NOMO-1 (cell line): Measurements from ENCODE around the gene RUFY3.
"Not testable (repeated sequence)": the region's sequence is repeated elsewhere in the genome, so short reads cannot be mapped to it uniquely, and the experiment has no call there.

Experiments
- DNase-seq, 2 experiments: peaks; one replicate each; lab custom pipeline; 2025; ENCODE audit not compliant: unreplicated experiment in 2 of 2; lab: John Stamatoyannopoulos, UW

The RUFY3 gene

DNA sequence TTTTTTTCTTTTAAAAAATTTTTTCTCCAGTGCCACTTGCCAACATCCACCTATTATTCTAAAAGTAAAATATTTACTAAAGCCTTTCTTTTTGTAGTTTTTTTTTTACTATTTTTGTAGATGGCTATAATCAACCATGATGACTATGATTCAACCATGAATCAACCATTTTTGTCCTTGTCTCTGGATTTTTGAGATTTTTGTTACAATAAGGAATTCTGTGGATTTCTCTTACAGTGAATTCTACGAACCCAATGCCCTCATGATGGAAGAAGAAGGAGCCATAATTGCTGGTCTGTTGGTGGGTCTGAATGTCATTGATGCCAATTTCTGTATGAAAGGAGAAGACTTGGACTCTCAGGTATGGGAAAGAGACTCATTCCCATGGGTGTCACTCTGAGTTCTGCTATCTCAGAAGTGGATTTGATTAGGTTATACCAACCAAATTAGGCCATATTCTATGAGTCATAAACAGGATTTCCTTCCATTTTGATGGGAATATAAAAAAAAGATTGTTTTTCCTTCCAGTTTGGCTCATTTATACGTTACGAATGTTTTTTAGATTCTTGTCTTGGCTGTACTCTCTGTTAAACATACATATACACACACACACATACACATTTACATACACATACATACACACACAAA, 46.7 kb downstream of the RUFY3 start:
- no peak for DNase-seq

DNA sequence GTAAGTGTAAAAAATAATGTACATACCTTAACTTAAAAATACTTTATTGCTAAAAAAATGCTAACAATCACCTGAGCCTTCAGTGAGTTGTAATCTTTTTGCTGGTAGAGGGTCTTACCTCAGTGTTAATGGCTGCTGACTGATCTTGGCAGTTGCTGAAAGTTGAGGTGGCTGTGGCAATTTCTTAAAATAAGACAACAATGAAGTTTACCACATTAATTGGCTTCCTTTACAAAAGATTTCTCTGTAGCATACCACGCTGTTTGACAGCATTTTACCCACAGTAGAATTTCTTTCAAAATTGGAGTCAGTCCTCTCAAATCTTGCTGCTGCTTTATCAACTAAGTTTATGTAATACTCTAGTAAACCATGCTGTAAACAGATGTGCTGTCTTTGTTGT, 47.6 kb downstream of the RUFY3 start:
- DNase-seq, result not testable (repeated sequence)

DNA sequence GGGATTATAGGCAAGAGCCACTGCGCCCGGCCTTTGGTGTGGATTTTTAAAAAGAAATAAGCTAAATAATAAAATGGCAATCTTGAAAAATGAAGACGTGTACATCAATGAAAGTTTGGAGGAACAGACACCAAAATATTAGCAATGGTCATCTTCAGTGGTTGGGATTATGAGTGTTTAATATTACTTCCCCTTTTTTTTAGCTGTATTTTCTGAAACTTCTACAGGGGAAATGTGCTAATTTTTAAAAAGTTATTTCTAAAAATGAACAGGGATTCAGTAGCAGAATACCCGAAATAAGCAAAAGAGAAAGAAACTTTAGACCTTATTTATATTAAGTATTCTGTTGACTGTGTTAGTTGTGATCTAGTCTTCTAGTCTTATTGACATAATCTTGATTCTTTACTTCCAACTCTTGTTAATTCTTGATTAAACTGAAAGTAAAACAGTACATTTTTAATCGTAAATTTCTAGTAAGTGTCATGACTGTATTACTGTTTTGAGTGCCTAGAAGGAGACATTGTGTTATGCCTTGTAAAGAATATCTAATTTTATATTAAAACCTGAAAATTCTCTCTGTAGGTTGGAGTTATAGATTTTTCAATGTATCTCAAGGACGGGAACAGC, 51.3 kb downstream of the RUFY3 start:
- DNase-seq, result peak in 1 of 2 experiments; percentile 61

DNA sequence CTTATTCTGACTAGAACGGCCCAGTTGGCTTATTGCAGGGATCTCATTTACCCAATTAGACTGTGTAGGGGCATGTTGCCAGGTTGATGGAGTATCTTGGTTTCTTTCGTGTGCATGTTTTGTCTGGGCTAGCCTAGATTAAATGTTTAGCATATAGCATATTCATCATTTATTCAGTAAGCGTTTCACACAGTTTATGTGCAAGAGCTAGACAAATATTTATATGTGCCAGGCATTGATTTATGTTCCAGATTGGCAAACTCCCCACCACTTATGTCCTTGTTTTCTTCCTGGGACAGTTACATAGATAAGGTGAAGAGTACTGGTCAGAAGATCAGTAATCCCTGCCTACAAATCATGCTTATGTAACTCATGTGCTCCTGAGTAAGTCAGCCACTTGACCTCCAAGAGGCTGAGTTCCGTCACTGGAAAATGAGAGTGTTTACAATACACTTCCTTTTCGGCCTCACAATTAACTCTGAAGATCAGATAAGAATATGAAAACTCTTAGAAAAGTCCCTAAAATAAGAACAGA, 57.2 kb downstream of the RUFY3 start:
- no peak for DNase-seq

DNA sequence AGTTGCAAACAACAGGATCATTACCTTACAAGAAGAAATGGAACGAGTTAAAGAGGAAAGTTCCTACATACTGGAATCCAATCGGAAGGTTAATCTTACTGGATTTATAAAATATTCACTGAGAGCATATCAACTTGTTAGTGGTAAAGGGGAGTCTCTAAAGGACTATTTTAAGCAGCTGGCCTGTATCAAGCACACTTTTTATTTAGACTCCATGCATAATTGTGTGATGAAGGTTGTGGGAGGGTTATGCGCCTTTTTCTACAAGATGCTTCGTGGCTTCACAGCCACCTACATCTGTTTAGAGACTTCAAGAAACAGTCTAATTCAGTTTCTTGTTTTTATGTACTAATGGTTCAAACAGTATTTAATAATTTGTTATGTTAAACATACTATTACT, 61.3 kb downstream of the RUFY3 start:
- DNase-seq, result no peak

DNA sequence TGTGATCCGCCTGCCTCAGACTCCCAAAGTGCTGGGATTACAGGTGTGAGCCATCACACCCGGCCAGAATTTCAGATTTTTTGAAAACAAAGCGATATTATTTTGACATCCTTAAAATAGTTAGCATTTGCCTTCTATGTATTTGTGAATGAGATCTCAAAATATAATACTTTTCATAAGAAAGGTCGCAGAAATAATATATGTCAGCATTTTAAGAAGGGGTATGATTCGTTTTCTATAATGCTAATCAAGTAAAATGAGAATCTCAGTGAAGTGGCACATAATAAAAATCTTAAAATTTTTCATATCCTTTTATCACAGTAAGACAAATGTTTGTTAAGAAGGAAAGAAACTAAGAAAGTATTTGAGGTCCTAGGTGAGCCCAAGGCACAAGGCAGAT, 65.7 kb downstream of the RUFY3 start:
- no peak for DNase-seq

DNA sequence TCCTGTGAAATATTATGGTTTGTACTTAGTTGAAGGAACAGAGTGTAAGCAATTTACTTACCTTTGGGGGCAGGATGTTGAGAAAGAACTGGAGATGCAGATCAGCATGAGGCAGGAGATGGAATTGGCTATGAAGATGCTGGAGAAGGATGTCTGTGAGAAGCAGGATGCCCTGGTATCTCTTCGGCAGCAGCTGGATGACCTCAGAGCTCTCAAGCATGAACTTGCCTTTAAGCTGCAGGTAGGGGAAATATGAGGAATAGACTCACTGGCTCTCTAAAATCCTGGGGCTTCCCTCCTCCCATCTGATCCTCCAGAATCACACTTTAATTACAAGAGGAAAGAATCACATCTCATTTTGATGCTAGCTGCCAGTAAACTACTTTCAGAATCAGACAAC, 67.0 kb downstream of the RUFY3 start:
- no peak for DNase-seq

DNA sequence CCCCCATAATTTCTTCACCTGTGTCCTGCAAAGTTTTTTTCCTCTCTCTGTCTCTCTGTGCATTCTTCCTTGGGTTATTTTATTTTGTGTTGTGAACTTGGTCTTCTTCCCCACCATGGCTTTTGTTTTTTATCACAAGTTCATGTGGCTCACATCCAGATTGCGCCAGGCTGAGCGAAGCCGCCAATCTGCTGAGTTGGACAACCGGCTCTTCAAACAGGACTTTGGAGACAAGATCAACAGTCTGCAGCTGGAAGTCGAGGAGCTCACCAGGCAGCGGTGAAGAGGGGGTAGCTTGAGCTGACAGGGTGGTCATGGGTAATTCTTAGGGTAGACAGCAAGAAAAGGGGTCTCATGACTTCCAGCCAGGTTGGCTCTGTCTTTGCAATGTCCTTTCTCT, 71.9 kb downstream of the RUFY3 start:
- no peak for DNase-seq

DNA sequence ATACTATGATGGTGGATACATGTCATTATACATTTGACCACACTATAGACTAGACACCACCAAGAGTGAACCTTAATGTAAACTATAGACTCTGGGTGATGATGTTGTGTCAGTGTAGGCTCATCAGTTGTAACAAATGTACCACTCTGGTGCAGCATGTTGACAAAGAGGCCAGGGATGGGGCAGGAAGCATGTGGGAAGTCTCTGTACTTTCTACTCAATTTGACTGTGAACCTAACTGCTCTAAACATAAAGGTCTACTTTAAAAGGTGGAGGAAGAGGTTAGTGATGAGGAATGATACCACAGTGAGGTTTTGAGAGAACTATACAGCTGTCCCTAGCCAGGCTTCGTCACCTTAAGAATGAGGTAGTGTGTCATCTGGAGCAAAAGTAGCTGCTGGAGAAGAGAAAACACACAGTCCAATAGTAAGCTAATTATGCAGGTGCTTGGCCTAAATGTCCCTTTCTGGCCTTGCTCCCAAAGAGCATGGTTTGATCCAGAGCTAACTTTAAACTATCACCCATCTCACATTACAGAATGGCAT, 79.6 kb downstream of the RUFY3 start:
- DNase-seq, result no peak

DNA sequence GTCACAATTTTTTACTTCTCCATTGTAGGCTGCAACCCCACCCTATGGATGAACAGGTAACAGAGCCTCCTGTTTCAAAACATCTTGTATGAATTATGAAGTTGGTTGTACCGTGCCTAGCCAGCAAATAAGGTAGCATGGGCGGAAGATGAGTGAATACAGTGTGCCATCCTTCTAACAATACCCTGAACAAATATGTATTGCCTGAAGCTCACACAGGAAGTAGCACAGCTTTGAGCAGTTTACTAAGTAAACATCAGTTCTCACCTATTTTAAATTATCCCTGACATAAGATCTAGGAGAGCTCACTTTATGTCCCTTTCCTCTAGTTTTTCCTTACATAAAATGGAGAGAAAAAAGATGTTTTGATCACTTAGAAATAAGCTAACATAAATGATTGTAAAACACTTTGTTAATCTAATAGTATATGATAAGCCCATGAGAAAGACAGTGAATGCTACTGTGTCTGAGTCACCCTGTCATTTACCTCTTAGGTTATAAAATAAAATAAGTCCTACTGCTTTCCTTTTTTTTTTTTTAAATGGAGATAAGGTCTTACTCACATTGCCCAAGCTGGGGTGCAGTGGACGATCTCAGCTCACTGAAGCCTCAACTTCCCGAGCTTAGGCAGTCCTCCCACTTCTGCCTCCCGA, 81.3 kb downstream of the RUFY3 start:
- no peak for DNase-seq

DNA sequence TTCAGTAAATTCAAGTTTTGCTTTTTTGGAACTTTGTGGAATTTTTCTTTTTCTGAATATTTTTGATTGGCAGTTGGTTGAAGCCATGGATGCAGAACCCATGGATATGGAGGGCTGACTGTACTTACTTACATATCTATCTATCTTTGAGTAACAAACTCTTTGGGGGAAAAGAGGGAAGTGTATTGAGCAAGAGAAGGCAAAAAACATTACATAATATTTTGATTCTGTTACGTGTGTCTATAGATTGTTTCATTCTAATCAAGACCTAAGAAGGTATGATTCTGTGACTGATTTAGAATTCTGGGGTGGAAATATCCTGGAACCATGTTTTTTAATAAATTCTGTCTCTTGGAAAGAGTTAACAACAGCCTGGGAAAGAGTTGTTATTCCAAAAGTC, 86.4 kb downstream of the RUFY3 start:
- peak; percentile 16 to 63 for DNase-seq

DNA sequence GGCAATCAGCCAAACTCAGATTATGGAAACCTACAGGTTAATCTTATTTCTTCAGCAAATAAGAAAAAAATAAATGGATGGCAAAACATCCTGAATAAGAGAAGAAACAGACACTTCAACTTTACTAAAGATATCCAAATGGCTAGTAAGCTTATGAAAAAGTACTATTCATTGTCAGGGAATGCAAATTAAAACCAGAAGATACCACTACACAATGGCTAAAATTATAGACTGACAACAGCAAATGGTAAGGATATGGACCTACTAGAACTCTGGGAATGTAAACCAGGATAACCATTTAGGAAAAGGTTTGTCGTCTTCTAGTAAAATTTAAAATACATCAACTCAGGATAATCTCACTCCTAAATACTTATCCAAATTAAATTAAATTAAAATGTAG, 93.6 kb downstream of the RUFY3 start:
- no peak for DNase-seq

DNA sequence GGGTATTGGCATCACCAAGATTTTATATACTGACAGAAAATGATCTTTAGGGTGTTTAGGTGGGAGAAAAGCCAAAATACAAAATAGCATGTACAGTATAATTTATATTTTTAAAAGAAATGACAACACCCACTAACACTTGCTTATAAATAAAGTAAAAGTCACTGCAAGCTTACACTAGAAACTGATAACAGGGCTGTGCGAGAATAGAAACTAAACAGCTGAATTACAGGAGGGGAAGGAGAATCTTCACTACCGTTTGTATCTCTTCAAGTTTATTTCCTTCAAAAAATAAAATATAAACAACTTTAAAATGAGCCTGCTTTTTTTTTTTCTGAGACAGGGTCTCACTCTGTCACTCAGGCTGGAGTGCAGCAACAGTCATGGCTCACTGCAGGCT, 95.1 kb downstream of the RUFY3 start:
- no peak for DNase-seq

DNA sequence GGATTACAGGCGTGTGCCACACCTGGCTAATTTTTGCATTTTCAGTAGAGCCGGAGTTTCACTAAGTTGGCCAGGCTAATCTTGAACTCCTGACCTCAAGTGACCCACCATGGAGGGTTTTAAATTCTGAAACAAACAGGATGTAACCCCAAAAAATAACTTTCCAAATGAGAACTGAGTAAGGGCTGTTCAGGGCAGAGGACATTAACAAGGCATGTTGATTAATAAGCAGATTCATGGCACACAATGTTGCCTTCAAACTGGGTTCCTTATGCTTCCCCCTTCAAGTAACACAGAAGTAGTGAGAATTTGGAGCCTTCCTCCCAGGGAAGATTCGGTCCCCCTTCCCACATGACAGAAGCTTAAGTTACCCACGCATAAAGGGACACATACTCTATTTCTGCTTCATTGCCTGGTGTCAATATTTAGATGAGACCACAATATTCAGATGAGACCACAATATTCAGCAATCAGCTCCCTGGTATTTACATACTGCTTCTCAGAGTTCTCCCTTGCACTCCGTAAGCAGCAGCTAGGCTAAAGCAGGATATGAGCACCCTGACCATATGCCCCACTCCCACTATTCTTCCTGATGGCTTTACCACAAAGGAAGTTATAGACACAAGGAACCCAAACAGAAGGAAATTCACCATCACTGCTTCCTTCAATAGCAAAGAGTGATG, 96.5 kb downstream of the RUFY3 start:
- no peak for DNase-seq

DNA sequence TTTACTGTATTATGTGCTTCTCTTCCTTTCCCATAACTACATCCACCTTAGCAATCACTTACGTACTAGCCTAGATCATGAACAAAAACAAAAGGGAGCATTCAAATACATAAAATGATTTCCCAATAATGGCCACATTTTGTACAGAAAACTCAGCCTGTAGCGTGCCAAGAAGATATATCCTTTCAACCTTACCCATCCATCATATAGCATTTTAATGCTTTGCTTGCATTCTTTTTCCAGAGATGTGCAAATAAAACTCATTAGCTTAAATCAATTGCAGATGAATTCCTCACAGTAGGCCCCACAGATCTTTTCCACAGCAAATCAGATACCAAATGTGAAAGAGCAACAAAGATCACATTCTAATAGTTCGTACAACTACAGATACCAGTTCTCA, 97.2 kb downstream of the RUFY3 start:
- no peak for DNase-seq

DNA sequence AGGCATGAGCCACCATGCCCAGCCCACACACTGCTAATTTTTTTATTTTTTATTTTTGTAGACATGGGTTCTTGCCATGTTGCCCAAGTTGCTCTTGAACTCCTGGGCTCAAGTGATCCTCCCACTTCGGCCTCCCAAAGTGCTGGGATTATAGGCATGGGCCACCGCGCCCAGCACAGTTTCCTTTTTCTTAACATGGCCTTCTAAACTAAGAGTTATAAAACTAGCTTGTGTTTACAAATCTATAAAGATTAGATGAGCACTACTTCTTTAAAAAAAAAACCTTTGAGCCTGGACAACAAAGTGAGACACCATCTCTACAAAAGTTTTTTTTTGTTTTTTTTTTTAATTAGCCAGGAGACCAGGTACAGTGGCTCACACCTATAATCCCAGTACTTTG, 107.3 kb downstream of the RUFY3 start:
- DNase-seq, result no peak

DNA sequence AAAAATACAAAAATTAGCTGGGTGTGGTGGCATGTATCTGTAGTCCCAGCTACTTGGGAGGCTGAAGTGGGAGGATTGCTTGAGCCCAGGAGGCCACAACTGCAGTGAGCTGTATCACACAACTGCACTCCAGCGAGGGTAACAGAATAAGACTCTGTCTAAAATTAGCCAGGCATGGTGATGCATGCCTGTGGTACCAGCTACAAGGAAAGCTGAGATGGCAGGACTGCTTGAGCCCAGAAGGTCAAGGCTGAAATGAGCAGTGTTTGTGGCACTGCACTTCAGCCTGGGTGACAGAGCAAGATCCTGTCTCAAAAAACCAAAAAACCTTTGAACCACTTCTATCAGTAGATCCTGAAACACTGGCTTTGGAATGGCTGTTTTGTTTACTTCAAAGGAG, 107.7 kb downstream of the RUFY3 start:
- DNase-seq, result no peak

DNA sequence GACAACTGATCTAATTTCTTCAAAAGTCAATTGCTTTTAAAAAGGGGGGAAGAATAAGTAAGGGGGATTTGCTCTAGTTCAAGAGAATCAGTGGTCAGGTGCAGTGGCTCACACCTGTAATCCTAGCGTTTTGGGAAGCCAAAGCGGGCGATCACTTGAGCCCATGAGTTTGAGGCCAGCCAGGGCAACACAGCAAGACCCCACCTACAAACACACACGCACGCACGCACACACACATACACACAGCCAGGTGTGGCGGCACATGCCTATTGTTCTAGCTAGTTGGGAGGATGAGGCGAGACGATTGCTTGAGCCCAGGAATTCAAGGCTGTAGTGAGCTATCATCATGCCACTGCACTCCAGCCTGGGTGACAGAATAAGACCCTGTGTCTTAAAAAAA, 108.3 kb downstream of the RUFY3 start:
- no peak for DNase-seq

DNA sequence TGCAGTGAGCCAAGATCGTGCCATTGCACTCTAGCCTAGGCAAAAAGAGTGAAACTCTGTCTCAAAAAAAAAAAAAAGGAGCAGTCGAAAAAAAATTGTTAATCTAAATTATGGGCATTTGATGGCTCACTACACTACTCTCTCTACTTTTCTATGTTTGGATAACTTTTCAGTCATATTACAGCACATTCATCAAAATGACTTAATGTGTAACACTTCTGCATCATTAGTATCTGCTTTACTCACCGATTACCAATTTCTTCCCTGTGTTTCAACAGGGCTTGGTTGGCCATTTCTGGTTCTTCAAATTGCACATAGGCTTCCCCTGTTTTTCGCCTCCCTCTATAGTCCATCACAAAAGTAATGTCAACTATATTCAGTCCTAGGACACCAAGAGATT, 109.5 kb downstream of the RUFY3 start:
- DNase-seq, result no peak

DNA sequence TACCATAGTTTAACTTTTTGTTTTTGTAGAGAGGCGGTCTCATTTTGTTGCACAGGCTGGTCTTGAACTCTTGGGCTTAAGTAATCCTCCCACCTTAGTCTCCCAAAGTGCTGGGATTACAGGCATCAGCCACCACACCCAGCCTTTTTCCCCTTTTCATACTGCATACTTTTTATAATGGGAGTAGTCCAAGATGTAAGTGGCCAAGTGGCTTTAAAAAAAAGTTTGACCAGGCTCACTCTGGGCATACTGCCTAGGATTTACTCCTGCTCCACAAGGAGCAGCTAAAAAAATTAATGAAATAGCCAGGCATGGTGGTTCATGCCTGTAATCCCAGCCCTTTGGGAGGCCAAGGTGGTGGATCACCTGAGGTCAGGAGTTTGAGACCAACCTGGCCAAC, 111.9 kb downstream of the RUFY3 start:
- DNase-seq, result no peak

DNA sequence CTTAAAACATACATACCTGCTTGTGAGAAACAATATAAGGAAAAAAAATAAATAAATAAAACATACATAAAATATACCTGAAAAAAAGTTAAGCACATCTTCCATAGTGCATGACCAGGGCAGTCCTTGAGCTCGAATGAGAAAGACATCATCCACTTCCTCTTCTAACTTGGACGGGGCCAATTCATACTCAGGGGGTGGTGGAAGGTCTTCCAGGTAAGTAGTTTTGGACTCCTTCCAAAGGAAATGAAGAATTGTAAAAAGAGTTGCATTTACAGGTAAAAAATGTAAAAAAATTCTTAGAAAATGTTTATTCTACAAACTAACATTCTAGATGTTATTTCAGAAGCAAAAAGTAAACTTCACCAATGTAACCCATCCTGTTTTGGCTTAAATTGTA, 114.3 kb downstream of the RUFY3 start:
- no peak for DNase-seq
